GM12892 (cell line): Measurements from ENCODE around the gene FCN3.

Experiments
- POLR2A ChIP-seq: IDR thresholded peaks from 2 replicates; pipeline ENCODE4 v1.6.1; 2011; ENCODE audit warnings: low read depth, low read length, control low read depth
- POLR2AphosphoS5 ChIP-seq: IDR thresholded peaks from 2 replicates; pipeline ENCODE4 v1.6.1; 2011; ENCODE audit warnings: low read depth, low read length, control low read depth

DNA sequence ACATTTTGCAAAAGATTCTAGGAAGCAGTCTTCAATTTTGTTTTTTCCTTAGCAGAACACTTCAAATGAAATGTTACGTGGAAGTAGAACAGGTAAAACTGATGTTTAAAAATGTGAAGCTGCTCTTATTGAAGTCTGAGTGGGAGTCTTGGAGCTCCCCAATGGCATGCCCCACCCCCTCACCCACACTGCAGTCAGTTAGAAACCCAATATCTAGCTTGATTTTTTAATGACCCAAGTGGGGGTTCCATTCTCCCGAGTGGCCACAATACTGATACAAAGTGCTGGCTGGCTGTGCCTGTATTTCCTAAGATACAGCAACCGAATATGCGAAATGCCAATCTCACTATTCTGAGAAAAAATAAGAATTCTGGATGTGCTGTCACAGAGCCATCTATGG lies 49.1 kb upstream of the FCN3 start:
- no peak for TF ChIP-seq POLR2A
- no peak for TF ChIP-seq POLR2AphosphoS5
